Measurements from ENCODE around the gene NAA25. TPM values are rescaled to one million over a fixed set of nuclear protein-coding genes. Genes with fewer than 3 reads are reported as not detected.
"Not testable (repeated sequence)": the region's sequence is repeated elsewhere in the genome, so short reads cannot be mapped to it uniquely, and the experiment has no call there.

NAA25 gene
- total RNA-seq, 1 donor from 2014 or later, result 24.1 TPM

- peaks cover 0 to 81% of the 10 kb centered on the region in 2 donors for H3K36me3 ChIP-seq
- no peaks in the 10 kb centered on the region for H3K9me3 ChIP-seq
- H3K27ac ChIP-seq, result no peak overlapping the region
- no peaks in the 10 kb centered on the region for H3K4me1 ChIP-seq
- TF ChIP-seq POLR2AphosphoS5 (IDR thresholded peaks at IDR 0.05; ENCODE audit: insufficient read depth in 1 of 2, low read depth in 1 of 2), result no peak
- TF ChIP-seq CTCF (IDR thresholded peaks at IDR 0.05), result no peak
- no peak for TF ChIP-seq POLR2A (IDR thresholded peaks at IDR 0.05)
- no peaks in the 10 kb centered on the region for H3K27me3 ChIP-seq
- DNase-seq (ENCODE audit: extremely low spot score in 2 of 2), result no peak
- no peak overlapping the region for H3K4me3 ChIP-seq
- intact Hi-C loops (cut with DNase I), result no loop called here
Measured at GRCh38 chr12:112046003-112046402, 62.6 kb downstream of the NAA25 start.

GRCh38 chr12:112036614-112037013 lies 72.0 kb downstream of the NAA25 start:
- H3K27ac ChIP-seq; H3K4me3 ChIP-seq; H3K27me3 ChIP-seq; H3K9me3 ChIP-seq; H3K4me1 ChIP-seq; intact Hi-C loops (cut with DNase I); DNase-seq (ENCODE audit: extremely low spot score in 2 of 2): not testable (repeated sequence)
- peaks cover 0 to 69% of the 10 kb centered on the region in 2 donors for H3K36me3 ChIP-seq

- Histone ChIP-seq H3K36me3 (peaks cover 0 to 56% of the 10 kb centered on the region in 2 donors), H3K27ac (no peak overlapping the region), H3K9me3 (no peaks in the 10 kb centered on the region), H3K4me3 (no peak overlapping the region), H3K4me1 (no peaks in the 10 kb centered on the region), H3K27me3 (no peaks in the 10 kb centered on the region)
- TF ChIP-seq POLR2A (IDR thresholded peaks at IDR 0.05) (no peak), POLR2AphosphoS5 (IDR thresholded peaks at IDR 0.05; ENCODE audit: insufficient read depth in 1 of 2, low read depth in 1 of 2) (no peak), CTCF (IDR thresholded peaks at IDR 0.05) (no peak)
- DNase-seq (ENCODE audit: extremely low spot score in 2 of 2), result no peak
- intact Hi-C loops (cut with DNase I), result no loop called here
Measured at GRCh38 chr12:112035219-112035785, 73.3 kb downstream of the NAA25 start.

GRCh38 chr12:112032292-112032691 lies 76.3 kb downstream of the NAA25 start:
- Histone ChIP-seq H3K9me3 (no peaks in the 10 kb centered on the region), H3K4me3 (no peak overlapping the region), H3K27ac (no peak overlapping the region), H3K36me3 (peaks cover 0 to 40% of the 10 kb centered on the region in 2 donors), H3K4me1 (no peaks in the 10 kb centered on the region), H3K27me3 (no peaks in the 10 kb centered on the region)
- TF ChIP-seq POLR2A (IDR thresholded peaks at IDR 0.05), result no peak
- no peak for TF ChIP-seq POLR2AphosphoS5 (IDR thresholded peaks at IDR 0.05; ENCODE audit: insufficient read depth in 1 of 2, low read depth in 1 of 2)
- TF ChIP-seq CTCF (IDR thresholded peaks at IDR 0.05), result no peak
- no peak for DNase-seq (ENCODE audit: extremely low spot score in 2 of 2)
- intact Hi-C loops (cut with DNase I), result no loop called here

- DNase-seq (ENCODE audit: extremely low spot score in 2 of 2), result no peak
- Histone ChIP-seq H3K4me1 (no peaks in the 10 kb centered on the region), H3K4me3 (no peak overlapping the region), H3K9me3 (no peaks in the 10 kb centered on the region), H3K36me3 (peaks cover 0 to 35% of the 10 kb centered on the region in 2 donors), H3K27ac (no peak overlapping the region), H3K27me3 (no peaks in the 10 kb centered on the region)
- intact Hi-C loops (cut with DNase I), result no loop called here
- TF ChIP-seq POLR2AphosphoS5 (IDR thresholded peaks at IDR 0.05; ENCODE audit: insufficient read depth in 1 of 2, low read depth in 1 of 2) (no peak), CTCF (IDR thresholded peaks at IDR 0.05) (no peak)
Measured at GRCh38 chr12:112031472-112031871, 77.1 kb downstream of the NAA25 start.

Measured in vagina (tissue), 2 donors.